ENCODE results near the gene KCND3. TPM values are rescaled to one million over a fixed set of nuclear protein-coding genes. Genes with fewer than 3 reads are reported as not detected.
"Not testable (repeated sequence)": the region's sequence is repeated elsewhere in the genome, so short reads cannot be mapped to it uniquely, and the experiment has no call there.

KCND3 gene
- polyA plus RNA-seq, 3 donors = not detected

DNA sequence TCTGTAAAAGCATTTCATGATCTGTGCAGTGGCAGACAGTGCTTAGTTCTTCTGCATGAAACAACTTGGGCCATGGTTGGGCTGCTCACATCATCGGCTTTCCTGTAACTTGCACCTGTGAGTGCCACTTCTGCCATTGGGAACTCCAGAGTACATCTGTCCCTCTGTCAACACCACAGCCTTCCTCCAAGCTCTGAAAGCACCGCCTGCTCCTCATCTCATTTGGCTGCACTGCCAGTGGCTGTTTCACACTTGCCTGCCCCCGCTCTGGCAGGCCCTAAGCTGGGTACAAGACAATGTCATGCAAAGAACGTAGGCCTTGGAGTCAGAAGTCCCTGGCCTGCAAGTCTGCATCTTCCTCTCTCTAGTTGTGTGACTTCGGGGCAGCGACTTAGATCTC is 187.4 kb downstream of the KCND3 start:
- no peak overlapping the region for H3K4me2 ChIP-seq (replicated peaks; ENCODE audit: extremely low read depth, low read length, poor library complexity, severe bottlenecking)
- H3K4me1 ChIP-seq (ENCODE audit: control insufficient read depth in 1 of 2, insufficient read depth in 2 of 2, low read length in 2 of 2) = no peaks in the 10 kb centered on the region
- H3K9ac ChIP-seq (ENCODE audit: insufficient read depth, low read length, poor library complexity, severe bottlenecking) = no peak overlapping the region
- Mint-ChIP-seq H3K4me1 (no peaks in the 10 kb centered on the region), H3K27me3 (ENCODE audit: low read depth in 3 of 3) (peaks cover 0 to 4% (median 3%) of the 10 kb centered on the region in 3 donors), H3K36me3 (no peaks in the 10 kb centered on the region), H3K9me3 (peaks cover 0 to 2% (median 0%) of the 10 kb centered on the region in 7 donors), H3K4me3 (no peak overlapping the region), H3K27ac (no peak overlapping the region)
- H4K20me1 ChIP-seq (ENCODE audit: insufficient read depth, low read length) = no peaks in the 10 kb centered on the region
- intact Hi-C loops (cut with micrococcal nuclease) = no loop called here
- no peak for DNase-seq
- H3K4me3 ChIP-seq (replicated peaks in 1 of 3; ENCODE audit: low read depth in 2 of 3, low read length in 3 of 3) = no peak overlapping the region
- H3K79me2 ChIP-seq (ENCODE audit: insufficient read depth, low read length) = no peaks in the 10 kb centered on the region
- H3K27ac ChIP-seq (ENCODE audit: low read depth in 1 of 2, low read length in 2 of 2) = no peak overlapping the region
- H3K27me3 ChIP-seq (ENCODE audit: control insufficient read depth in 2 of 2, insufficient read depth in 2 of 2, low read length in 2 of 2) = no peaks in the 10 kb centered on the region
- WGBS (ENCODE audit: insufficient coverage) = 95% methylated on average over 6 of the region's 6 CpGs
- no peaks in the 10 kb centered on the region for H3K36me3 ChIP-seq (replicated peaks in 1 of 2; ENCODE audit: control insufficient read depth in 1 of 2, insufficient read depth in 2 of 2, low read length in 2 of 2)
- no peak overlapping the region for H2AFZ ChIP-seq (ENCODE audit: insufficient read depth, low read depth, low read length, poor library complexity, severe bottlenecking)
- TF ChIP-seq, protein P1, sequence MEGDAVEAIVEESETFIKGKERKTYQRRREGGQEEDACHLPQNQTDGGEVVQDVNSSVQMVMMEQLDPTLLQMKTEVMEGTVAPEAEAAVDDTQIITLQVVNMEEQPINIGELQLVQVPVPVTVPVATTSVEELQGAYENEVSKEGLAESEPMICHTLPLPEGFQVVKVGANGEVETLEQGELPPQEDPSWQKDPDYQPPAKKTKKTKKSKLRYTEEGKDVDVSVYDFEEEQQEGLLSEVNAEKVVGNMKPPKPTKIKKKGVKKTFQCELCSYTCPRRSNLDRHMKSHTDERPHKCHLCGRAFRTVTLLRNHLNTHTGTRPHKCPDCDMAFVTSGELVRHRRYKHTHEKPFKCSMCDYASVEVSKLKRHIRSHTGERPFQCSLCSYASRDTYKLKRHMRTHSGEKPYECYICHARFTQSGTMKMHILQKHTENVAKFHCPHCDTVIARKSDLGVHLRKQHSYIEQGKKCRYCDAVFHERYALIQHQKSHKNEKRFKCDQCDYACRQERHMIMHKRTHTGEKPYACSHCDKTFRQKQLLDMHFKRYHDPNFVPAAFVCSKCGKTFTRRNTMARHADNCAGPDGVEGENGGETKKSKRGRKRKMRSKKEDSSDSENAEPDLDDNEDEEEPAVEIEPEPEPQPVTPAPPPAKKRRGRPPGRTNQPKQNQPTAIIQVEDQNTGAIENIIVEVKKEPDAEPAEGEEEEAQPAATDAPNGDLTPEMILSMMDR (IDR thresholded peaks at IDR 0.05) = no peak
- no peaks in the 10 kb centered on the region for H3K9me3 ChIP-seq (replicated peaks in 1 of 2; ENCODE audit: control insufficient read depth in 1 of 2, insufficient read depth in 1 of 2, low read length in 2 of 2)

DNA sequence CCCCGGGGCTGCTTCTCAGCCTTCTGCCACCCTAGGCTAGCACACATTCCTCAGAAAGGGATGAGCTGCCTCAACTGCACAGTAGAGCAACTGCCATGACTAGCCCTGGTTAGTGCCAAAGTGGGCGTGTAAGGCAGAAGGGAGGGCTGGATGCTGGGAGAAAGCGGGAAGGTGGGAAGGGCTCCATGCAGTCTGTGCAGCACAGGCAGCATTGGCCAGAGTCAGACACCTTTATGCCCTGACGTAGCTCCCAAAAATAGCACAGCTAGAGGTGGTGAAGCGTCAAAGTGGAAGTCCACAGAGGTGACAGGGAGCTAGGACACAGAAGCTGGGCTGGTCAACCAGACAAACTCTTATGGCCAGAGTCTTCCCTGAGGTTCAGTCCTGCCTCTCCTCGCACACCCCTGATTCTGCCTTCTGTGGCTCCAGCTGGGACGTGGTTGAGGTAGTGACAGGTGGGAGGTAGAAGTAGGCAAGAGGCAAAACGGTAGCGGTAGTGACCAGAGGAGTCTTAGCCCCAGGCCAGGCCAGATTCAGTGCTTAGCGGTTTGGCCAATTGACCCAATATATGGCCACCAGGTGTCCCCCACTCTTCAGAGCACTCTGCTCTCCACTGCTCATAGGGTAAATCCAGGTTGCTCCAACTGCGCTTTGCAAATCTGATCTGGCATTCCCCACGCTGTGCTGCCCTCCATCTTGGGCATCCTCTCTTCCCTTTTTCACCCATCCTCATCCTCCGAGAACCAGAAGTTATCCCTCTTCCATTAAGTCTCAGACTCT is 188.2 kb downstream of the KCND3 start:
- no peak overlapping the region for H3K27ac ChIP-seq (ENCODE audit: low read depth in 1 of 2, low read length in 2 of 2)
- H3K79me2 ChIP-seq (ENCODE audit: insufficient read depth, low read length) = no peaks in the 10 kb centered on the region
- no peak overlapping the region for H3K9ac ChIP-seq (ENCODE audit: insufficient read depth, low read length, poor library complexity, severe bottlenecking)
- TF ChIP-seq, protein P1 (IDR thresholded peaks at IDR 0.05) = no peak
- H4K20me1 ChIP-seq (ENCODE audit: insufficient read depth, low read length) = no peaks in the 10 kb centered on the region
- H3K27ac Mint-ChIP-seq = no peak overlapping the region
- DNase-seq = no peak
- no peaks in the 10 kb centered on the region for H3K4me1 ChIP-seq (ENCODE audit: control insufficient read depth in 1 of 2, insufficient read depth in 2 of 2, low read length in 2 of 2)
- H3K4me1 Mint-ChIP-seq = no peaks in the 10 kb centered on the region
- no peaks in the 10 kb centered on the region for H3K27me3 ChIP-seq (ENCODE audit: control insufficient read depth in 2 of 2, insufficient read depth in 2 of 2, low read length in 2 of 2)
- H3K9me3 Mint-ChIP-seq = peaks cover 0 to 2% (median 0%) of the 10 kb centered on the region in 7 donors
- 85% methylated on average over 11 of the region's 13 CpGs for WGBS (ENCODE audit: insufficient coverage)
- peaks cover 0 to 4% (median 3%) of the 10 kb centered on the region in 3 donors for H3K27me3 Mint-ChIP-seq (ENCODE audit: low read depth in 3 of 3)
- no peak overlapping the region for H2AFZ ChIP-seq (ENCODE audit: insufficient read depth, low read depth, low read length, poor library complexity, severe bottlenecking)
- H3K36me3 ChIP-seq (replicated peaks in 1 of 2; ENCODE audit: control insufficient read depth in 1 of 2, insufficient read depth in 2 of 2, low read length in 2 of 2) = no peaks in the 10 kb centered on the region
- H3K4me3 ChIP-seq (replicated peaks in 1 of 3; ENCODE audit: low read depth in 2 of 3, low read length in 3 of 3) = no peak overlapping the region
- no peak overlapping the region for H3K4me2 ChIP-seq (replicated peaks; ENCODE audit: extremely low read depth, low read length, poor library complexity, severe bottlenecking)
- no peak overlapping the region for H3K4me3 Mint-ChIP-seq
- H3K36me3 Mint-ChIP-seq = no peaks in the 10 kb centered on the region
- H3K9me3 ChIP-seq (replicated peaks in 1 of 2; ENCODE audit: control insufficient read depth in 1 of 2, insufficient read depth in 1 of 2, low read length in 2 of 2) = no peaks in the 10 kb centered on the region
- intact Hi-C loops (cut with micrococcal nuclease) = no loop called here

DNA sequence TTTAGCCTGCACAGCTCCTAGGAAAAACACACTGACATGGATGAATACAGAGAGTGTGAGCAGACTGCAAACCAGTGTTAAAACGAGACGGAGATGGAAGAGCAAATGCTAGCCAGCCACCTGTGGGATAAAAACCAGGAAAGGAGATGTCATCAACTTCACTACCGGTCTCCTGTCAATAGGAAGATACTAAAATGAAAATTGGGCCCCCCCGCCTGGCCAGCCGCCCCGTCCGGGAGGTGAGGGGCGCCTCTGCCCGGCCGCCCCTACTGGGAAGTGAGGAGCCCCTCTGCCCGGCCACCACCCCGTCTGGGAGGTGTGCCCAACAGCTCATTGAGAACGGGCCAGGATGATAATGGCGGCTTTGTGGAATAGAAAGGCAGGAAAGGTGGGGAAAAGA is 189.7 kb downstream of the KCND3 start:
- H3K36me3 ChIP-seq (replicated peaks in 1 of 2; ENCODE audit: control insufficient read depth in 1 of 2, insufficient read depth in 2 of 2, low read length in 2 of 2) = not testable (repeated sequence)

More for the DNA sequence above, 189.7 kb downstream of the KCND3 start:
- H3K79me2 ChIP-seq (ENCODE audit: insufficient read depth, low read length); H3K36me3 Mint-ChIP-seq; H3K4me3 Mint-ChIP-seq; H3K27ac Mint-ChIP-seq; H3K4me1 Mint-ChIP-seq; H3K27ac ChIP-seq (ENCODE audit: low read depth in 1 of 2, low read length in 2 of 2); H3K4me3 ChIP-seq (replicated peaks in 1 of 3; ENCODE audit: low read depth in 2 of 3, low read length in 3 of 3); H3K9ac ChIP-seq (ENCODE audit: insufficient read depth, low read length, poor library complexity, severe bottlenecking); DNase-seq; H3K9me3 Mint-ChIP-seq; H3K27me3 ChIP-seq (ENCODE audit: control insufficient read depth in 2 of 2, insufficient read depth in 2 of 2, low read length in 2 of 2); H3K4me1 ChIP-seq (ENCODE audit: control insufficient read depth in 1 of 2, insufficient read depth in 2 of 2, low read length in 2 of 2); H3K9me3 ChIP-seq (replicated peaks in 1 of 2; ENCODE audit: control insufficient read depth in 1 of 2, insufficient read depth in 1 of 2, low read length in 2 of 2); H3K27me3 Mint-ChIP-seq (ENCODE audit: low read depth in 3 of 3); H2AFZ ChIP-seq (ENCODE audit: insufficient read depth, low read depth, low read length, poor library complexity, severe bottlenecking); intact Hi-C loops (cut with micrococcal nuclease); H3K4me2 ChIP-seq (replicated peaks; ENCODE audit: extremely low read depth, low read length, poor library complexity, severe bottlenecking); H4K20me1 ChIP-seq (ENCODE audit: insufficient read depth, low read length): not testable (repeated sequence)
- WGBS (ENCODE audit: insufficient coverage) = 100% methylated on average over 2 of the region's 14 CpGs

All from CD14-positive monocyte (primary cell).